LNCAP (cell line): ENCODE measurements around the gene SNX14.

Experiments
- TF ChIP-seq, protein P1 (sequence below): fragments of 450-650 bp; IDR thresholded peaks from 2 replicates; pipeline ENCODE4 v1.5.1; 2017; ENCODE audit warnings: mild to moderate bottlenecking

Gene SNX14, protein sequence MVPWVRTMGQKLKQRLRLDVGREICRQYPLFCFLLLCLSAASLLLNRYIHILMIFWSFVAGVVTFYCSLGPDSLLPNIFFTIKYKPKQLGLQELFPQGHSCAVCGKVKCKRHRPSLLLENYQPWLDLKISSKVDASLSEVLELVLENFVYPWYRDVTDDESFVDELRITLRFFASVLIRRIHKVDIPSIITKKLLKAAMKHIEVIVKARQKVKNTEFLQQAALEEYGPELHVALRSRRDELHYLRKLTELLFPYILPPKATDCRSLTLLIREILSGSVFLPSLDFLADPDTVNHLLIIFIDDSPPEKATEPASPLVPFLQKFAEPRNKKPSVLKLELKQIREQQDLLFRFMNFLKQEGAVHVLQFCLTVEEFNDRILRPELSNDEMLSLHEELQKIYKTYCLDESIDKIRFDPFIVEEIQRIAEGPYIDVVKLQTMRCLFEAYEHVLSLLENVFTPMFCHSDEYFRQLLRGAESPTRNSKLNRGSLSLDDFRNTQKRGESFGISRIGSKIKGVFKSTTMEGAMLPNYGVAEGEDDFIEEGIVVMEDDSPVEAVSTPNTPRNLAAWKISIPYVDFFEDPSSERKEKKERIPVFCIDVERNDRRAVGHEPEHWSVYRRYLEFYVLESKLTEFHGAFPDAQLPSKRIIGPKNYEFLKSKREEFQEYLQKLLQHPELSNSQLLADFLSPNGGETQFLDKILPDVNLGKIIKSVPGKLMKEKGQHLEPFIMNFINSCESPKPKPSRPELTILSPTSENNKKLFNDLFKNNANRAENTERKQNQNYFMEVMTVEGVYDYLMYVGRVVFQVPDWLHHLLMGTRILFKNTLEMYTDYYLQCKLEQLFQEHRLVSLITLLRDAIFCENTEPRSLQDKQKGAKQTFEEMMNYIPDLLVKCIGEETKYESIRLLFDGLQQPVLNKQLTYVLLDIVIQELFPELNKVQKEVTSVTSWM

DNA sequence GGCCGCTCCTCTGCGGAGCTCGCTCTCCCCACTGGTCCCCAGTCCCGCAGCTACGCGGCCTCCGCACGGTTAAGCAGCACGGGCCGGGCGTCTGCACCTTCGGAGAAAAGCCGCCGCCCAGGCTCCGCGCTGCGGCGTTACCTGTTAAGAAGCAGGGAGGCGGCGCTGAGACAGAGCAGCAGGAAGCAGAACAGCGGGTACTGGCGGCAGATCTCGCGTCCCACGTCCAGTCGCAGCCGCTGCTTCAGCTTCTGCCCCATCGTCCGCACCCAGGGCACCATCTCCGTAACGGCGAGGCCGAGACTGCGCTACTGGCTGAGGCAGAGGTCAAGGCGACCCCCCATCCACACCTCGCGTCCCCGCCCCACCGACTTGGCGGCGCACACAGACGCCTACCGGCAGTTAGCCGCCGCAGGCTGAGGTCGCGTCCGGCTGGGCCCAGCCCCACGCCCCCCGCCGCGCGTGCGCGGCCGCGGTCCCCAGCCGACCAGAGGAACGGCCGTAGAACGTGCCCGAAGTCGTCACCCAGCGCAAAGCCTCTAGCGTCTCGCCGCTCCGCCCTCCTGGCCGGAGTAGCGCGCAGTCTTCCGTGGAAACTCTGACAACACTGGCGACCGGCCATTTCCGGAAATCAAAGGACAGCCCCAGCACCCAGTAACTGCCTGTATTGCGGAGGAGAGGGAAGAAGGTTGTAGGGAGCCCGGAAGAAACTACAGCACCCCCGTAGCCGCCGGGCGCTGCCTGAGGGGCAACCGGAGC, at the start of gene SNX14:
SNX14 (minus strand) TSS at position 421 of the 759 bp plus-strand sequence; CDS start at position 281, 140 bp downstream.
- TF ChIP-seq, protein P1, sequence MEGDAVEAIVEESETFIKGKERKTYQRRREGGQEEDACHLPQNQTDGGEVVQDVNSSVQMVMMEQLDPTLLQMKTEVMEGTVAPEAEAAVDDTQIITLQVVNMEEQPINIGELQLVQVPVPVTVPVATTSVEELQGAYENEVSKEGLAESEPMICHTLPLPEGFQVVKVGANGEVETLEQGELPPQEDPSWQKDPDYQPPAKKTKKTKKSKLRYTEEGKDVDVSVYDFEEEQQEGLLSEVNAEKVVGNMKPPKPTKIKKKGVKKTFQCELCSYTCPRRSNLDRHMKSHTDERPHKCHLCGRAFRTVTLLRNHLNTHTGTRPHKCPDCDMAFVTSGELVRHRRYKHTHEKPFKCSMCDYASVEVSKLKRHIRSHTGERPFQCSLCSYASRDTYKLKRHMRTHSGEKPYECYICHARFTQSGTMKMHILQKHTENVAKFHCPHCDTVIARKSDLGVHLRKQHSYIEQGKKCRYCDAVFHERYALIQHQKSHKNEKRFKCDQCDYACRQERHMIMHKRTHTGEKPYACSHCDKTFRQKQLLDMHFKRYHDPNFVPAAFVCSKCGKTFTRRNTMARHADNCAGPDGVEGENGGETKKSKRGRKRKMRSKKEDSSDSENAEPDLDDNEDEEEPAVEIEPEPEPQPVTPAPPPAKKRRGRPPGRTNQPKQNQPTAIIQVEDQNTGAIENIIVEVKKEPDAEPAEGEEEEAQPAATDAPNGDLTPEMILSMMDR = no peak; the same call in 1 of the 2 replicates

DNA sequence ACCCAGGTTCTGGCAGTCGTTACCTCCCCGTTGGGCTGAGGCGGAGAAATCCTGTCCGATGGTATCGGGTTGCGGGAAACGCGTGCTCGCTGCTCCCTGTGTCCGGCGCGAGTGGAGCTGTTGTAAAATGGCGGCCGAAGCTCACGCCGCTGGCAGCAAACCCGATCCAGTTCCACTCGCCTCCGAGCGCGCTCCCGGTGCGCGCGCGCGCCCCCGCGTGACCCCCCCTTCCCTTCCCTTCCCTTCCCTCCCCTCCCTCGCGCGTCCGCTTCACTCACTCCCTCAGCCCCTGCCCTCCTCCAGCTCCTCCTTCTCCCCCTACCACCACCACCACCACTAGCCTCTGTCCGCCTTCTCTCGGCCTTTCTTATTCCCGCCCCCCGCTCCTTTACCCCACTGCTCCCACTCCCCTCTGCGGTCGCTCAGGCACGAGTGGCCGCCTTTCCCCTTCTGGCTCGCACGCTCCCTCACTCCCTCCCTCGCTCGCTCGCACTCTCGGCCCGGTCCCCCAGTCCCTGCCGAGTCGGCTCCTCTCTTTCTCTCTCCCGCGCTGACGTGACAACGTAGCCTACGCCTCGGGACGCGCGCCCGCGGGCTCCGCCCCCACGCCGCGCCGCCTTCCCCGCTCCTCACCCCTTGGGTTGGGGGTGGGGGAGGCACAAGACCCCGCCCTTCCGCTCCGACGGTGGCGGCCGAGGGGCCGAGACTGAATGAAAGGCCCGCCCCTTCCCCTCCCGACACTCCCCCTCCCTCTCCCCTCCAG, 49.3 kb upstream of the SNX14 start, which contains the start of gene SYNCRIP:
SYNCRIP (minus strand) TSS at position 113 of the 763 bp plus-strand sequence. CDS start 1,447 bp downstream, outside the sequence.
- TF ChIP-seq, protein P1 = no peak

DNA sequence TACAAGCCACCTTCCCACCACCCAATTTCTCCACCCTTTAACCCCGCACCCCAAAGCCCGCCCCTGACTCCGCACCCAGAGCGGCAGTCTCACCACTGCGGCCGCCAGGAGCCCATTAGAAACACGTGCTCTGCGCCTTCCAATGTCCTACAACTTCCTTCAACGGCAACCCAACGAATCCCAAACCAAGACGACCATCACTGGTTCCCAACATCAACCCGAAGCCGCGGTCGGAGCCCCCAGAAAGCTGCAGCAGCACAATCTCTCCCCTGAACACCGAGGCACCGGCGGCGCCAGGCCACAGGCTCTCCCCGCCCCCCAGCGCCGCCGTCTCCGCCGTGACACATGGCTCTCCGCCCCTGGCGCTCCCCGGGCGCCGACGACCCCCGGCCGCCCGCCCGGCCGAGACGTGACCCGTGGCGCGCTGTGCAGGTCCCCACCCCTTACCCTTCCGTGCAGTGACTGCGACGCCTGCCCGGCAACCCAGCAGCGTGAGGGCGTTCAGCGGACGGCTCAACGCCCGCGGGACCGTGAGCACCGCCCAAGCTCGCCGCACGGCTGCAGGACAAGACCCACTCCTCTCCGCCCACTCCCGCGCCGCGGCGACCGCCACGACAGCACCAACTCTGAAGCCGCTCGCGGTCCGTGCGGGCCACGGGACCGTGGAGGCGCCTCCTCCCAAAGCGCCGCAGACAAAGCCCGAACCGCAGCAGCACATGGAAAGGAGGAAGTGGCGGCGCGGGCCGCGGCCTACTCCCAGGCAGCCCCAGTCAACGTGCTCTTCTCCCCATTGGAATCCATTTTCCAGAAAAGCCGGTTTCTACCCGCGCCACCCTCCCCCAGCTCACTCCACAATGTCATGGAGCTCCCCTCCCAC, 48.5 kb upstream of the SNX14 start:
- TF ChIP-seq, protein P1 = no peak

DNA sequence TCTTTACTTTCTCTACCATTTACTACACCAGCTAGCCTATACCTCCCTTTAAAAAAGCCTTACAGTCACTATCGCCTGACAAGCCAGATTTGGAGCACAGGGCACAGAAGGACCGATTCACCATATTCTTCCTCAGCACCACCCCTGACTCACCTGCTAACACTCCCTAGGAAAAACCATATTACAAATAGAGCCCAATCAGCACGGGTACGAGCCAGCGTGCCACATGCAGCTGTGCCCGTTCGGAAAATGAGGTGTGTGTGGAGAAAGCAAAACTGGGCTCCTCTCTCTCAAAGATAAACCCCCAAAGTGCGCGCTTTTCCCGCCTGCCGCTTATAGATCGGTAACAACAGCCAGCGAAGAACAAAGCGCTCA, 47.9 kb upstream of the SNX14 start:
- TF ChIP-seq, protein P1 = no peak

DNA sequence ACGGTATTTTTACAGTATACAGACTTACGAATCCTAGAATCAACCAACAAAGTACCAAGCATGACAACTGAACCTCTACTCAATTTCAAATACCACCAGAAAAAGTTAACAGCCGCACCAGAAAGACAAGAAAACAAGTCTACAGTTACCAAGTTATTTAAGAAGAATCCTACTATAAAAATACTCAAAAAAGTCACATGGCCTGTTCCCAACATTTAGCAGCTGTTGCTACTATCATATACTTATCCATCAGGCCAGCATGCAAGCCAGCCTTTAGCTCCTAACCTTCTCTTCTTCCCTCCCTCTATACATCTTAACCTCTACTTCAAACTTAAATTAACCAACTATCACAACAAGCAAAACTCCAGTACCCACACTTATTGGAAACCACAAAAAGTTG, 47.2 kb upstream of the SNX14 start:
- TF ChIP-seq, protein P1 = no peak

DNA sequence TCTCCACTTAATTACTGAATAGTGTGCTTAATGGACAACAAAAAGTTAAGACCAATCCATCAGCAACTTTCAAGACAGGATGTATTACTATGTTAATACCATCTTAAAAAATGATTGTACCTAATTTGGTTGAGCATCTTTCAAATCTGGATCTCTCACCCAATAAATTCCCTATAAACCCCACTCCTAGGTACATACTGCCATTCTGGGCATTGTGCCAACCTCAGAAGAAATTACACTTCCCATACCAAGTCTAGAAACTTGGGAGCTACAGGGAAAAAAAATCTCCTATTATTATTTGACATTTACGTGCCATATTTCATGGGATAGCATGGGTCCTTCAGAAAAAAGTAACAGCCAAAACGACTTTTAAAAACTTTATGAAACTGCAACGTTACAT, 43.9 kb upstream of the SNX14 start:
- TF ChIP-seq, protein P1 = no peak
